ENCODE measurements around the gene RNFT1. TPM values are rescaled to one million over a fixed set of nuclear protein-coding genes. Genes with fewer than 3 reads are reported as not detected.

Gene RNFT1
- 21.7 TPM for polyA plus RNA-seq (2012; ENCODE audit: insufficient read length, low read depth)

GRCh38 chr17:59964482-59965328 lies at the start of gene RNFT1:
Gene RNFT1, minus strand, starts transcription at chr17:59964740. Its CDS starts 77 bp downstream, at chr17:59964663.
- TF ChIP-seq POLR2AphosphoS5 (IDR thresholded peaks at IDR 0.05; ENCODE audit: low read depth, low read length) (peak; percentile 71; the same call in 1 of the 2 replicates), SIN3A (IDR thresholded peaks at IDR 0.05; ENCODE audit: borderline replicate concordance, insufficient read depth, low read length) (no peak), FOXP2 (optimal IDR thresholded peaks at IDR 0.05; ENCODE audit: borderline replicate concordance, extremely low read depth, extremely low read length, insufficient read depth) (peak; percentile 33), TAF1 (IDR thresholded peaks at IDR 0.05; ENCODE audit: borderline replicate concordance, insufficient read depth, low read length) (peak; percentile 74; the same call in 1 of the 2 replicates)
- TF ChIP-seq, protein P1, sequence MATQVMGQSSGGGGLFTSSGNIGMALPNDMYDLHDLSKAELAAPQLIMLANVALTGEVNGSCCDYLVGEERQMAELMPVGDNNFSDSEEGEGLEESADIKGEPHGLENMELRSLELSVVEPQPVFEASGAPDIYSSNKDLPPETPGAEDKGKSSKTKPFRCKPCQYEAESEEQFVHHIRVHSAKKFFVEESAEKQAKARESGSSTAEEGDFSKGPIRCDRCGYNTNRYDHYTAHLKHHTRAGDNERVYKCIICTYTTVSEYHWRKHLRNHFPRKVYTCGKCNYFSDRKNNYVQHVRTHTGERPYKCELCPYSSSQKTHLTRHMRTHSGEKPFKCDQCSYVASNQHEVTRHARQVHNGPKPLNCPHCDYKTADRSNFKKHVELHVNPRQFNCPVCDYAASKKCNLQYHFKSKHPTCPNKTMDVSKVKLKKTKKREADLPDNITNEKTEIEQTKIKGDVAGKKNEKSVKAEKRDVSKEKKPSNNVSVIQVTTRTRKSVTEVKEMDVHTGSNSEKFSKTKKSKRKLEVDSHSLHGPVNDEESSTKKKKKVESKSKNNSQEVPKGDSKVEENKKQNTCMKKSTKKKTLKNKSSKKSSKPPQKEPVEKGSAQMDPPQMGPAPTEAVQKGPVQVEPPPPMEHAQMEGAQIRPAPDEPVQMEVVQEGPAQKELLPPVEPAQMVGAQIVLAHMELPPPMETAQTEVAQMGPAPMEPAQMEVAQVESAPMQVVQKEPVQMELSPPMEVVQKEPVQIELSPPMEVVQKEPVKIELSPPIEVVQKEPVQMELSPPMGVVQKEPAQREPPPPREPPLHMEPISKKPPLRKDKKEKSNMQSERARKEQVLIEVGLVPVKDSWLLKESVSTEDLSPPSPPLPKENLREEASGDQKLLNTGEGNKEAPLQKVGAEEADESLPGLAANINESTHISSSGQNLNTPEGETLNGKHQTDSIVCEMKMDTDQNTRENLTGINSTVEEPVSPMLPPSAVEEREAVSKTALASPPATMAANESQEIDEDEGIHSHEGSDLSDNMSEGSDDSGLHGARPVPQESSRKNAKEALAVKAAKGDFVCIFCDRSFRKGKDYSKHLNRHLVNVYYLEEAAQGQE (IDR thresholded peaks at IDR 0.05; ENCODE audit: insufficient read depth in 1 of 2, low read depth in 2 of 2, low read length in 2 of 2) = no peak

- no peak for TF ChIP-seq FOXP2 (optimal IDR thresholded peaks at IDR 0.05; ENCODE audit: borderline replicate concordance, extremely low read depth, extremely low read length, insufficient read depth)
- TF ChIP-seq, protein P1 (IDR thresholded peaks at IDR 0.05; ENCODE audit: insufficient read depth in 1 of 2, low read depth in 2 of 2, low read length in 2 of 2) = no peak
- TF ChIP-seq POLR2AphosphoS5 (IDR thresholded peaks at IDR 0.05; ENCODE audit: low read depth, low read length) = no peak
- TF ChIP-seq TAF1 (IDR thresholded peaks at IDR 0.05; ENCODE audit: borderline replicate concordance, insufficient read depth, low read length) = no peak
- no peak for TF ChIP-seq SIN3A (IDR thresholded peaks at IDR 0.05; ENCODE audit: borderline replicate concordance, insufficient read depth, low read length)
Observed at GRCh38 chr17:60006160-60006559, 41.6 kb upstream of the RNFT1 start.

DNA sequence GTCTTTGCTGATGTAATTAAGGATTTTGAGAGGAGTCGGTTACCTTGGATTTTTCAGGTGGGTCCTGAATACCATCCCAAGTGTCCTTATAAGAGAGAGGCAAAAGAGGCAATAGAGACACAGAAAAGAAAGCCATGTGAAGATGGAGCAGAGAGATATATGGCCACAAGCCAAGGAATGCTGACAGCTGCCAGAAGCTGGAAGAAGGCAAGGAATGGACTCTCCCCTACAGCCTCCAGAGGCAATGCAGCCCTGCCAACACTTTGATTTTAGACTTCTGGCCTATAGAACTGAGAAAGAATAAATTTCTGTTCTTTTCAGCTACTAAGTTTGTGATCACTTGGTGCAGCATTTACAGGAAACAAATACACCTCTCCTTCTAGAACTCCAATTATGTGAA lies 8.2 kb upstream of the RNFT1 start:
- TF ChIP-seq TAF1 (IDR thresholded peaks at IDR 0.05; ENCODE audit: borderline replicate concordance, insufficient read depth, low read length) = no peak
- no peak for TF ChIP-seq FOXP2 (optimal IDR thresholded peaks at IDR 0.05; ENCODE audit: borderline replicate concordance, extremely low read depth, extremely low read length, insufficient read depth)
- TF ChIP-seq, protein P1 (IDR thresholded peaks at IDR 0.05; ENCODE audit: insufficient read depth in 1 of 2, low read depth in 2 of 2, low read length in 2 of 2) = no peak
- TF ChIP-seq POLR2AphosphoS5 (IDR thresholded peaks at IDR 0.05; ENCODE audit: low read depth, low read length) = no peak
- no peak for TF ChIP-seq SIN3A (IDR thresholded peaks at IDR 0.05; ENCODE audit: borderline replicate concordance, insufficient read depth, low read length)

GRCh38 chr17:59963738-59964481 lies 630 bp downstream of the RNFT1 start:
- no peak for TF ChIP-seq POLR2AphosphoS5 (IDR thresholded peaks at IDR 0.05; ENCODE audit: low read depth, low read length)
- TF ChIP-seq FOXP2 (optimal IDR thresholded peaks at IDR 0.05; ENCODE audit: borderline replicate concordance, extremely low read depth, extremely low read length, insufficient read depth) = no peak
- no peak for TF ChIP-seq SIN3A (IDR thresholded peaks at IDR 0.05; ENCODE audit: borderline replicate concordance, insufficient read depth, low read length)
- TF ChIP-seq, protein P1 (IDR thresholded peaks at IDR 0.05; ENCODE audit: insufficient read depth in 1 of 2, low read depth in 2 of 2, low read length in 2 of 2) = no peak
- no peak for TF ChIP-seq TAF1 (IDR thresholded peaks at IDR 0.05; ENCODE audit: borderline replicate concordance, insufficient read depth, low read length)

All from PFSK-1 (cell line).